AG04449 (cell line): Measurements from ENCODE around the gene SIRT4.

Experiments
- CTCF ChIA-PET: fragments of 350-600 bp; formaldehyde crosslinking; extraction: SDS; loops from one replicate; lab custom pipeline; 2021; ENCODE audit warnings: antibody characterized with exemption; lab: Yijun Ruan, JAX
- POLR2A ChIA-PET: fragments of 400-600, 350-600 bp; formaldehyde crosslinking; extraction: SDS; loops from one replicate; lab custom pipeline; 2020; ENCODE audit warnings: antibody characterized with exemption, inconsistent platforms; lab: Yijun Ruan, JAX
- DNase-seq: peaks from one replicate; pipeline ENCODE4 v3.0.0-alpha.2; 2010; ENCODE audit warnings: low read depth, low spot score
- H3K4me3 ChIP-seq: 2 replicates; pipeline ENCODE4 v1.5.1; 2011; ENCODE audit warnings: low read depth, mild to moderate bottlenecking, control low read depth, low read length
- TF ChIP-seq, protein P1 (sequence below): IDR thresholded peaks from one replicate; pipeline ENCODE4 v1.5.1; 2011; ENCODE audit warnings: mild to moderate bottlenecking, moderate library complexity, low read length, control low read depth, inconsistent platforms; ENCODE audit not compliant: insufficient read depth; ENCODE audit errors: missing control alignments

SIRT4 gene

GRCh38 chr12:120259418-120260202, 42.5 kb upstream of the SIRT4 start:
- no peak for DNase-seq
- no peak overlapping the region for H3K4me3 ChIP-seq
- TF ChIP-seq, protein P1, sequence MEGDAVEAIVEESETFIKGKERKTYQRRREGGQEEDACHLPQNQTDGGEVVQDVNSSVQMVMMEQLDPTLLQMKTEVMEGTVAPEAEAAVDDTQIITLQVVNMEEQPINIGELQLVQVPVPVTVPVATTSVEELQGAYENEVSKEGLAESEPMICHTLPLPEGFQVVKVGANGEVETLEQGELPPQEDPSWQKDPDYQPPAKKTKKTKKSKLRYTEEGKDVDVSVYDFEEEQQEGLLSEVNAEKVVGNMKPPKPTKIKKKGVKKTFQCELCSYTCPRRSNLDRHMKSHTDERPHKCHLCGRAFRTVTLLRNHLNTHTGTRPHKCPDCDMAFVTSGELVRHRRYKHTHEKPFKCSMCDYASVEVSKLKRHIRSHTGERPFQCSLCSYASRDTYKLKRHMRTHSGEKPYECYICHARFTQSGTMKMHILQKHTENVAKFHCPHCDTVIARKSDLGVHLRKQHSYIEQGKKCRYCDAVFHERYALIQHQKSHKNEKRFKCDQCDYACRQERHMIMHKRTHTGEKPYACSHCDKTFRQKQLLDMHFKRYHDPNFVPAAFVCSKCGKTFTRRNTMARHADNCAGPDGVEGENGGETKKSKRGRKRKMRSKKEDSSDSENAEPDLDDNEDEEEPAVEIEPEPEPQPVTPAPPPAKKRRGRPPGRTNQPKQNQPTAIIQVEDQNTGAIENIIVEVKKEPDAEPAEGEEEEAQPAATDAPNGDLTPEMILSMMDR = no peak
- POLR2A ChIA-PET = interaction anchor here (1.2 to 8.1 kb wide), 4 partner anchors 25 to 59 kb away, joined by 3 to 134 read pairs (median 52); partner anchors contain the start of gene RPLP0
- CTCF ChIA-PET = interaction anchor here (0.7 to 26.2 kb wide), 4 partner anchors 9 to 60 kb away, joined by 3 to 1066 read pairs (median 268); partner anchors contain the start of gene RPLP0

GRCh38 chr12:120260607-120261006, 41.5 kb upstream of the SIRT4 start:
- ChIA-PET POLR2A (interaction anchor here (0.7 to 8.1 kb wide), 5 partner anchors 26 to 60 kb away, joined by 4 to 134 read pairs (median 34); partner anchors contain the start of genes RNU4-1, RNU4-2 and RPLP0), CTCF (interaction anchor here (9.5 to 26.2 kb wide), 3 partner anchors 14 to 61 kb away, joined by 125 to 1066 read pairs (median 412); partner anchors contain the start of gene RPLP0)
- TF ChIP-seq, protein P1 = no peak
- no peak for DNase-seq
- H3K4me3 ChIP-seq = no peak overlapping the region

GRCh38 chr12:120261951-120262851, 39.9 kb upstream of the SIRT4 start:
- ChIA-PET CTCF (interaction anchor here (0.7 to 26.2 kb wide), 5 partner anchors 10 to 63 kb away, joined by 3 to 1066 read pairs (median 125); partner anchors contain the start of gene RPLP0), POLR2A (interaction anchor here (0.6 to 8.1 kb wide), 9 partner anchors 15 to 64 kb away, joined by 3 to 134 read pairs (median 6); partner anchors contain the start of genes RNU4-1, RNU4-2 and RPLP0)
- DNase-seq = no peak
- TF ChIP-seq, protein P1 = no peak
- H3K4me3 ChIP-seq = peak overlapping the region; percentile 81

GRCh38 chr12:120262852-120263747, 39.0 kb upstream of the SIRT4 start:
- no peak for DNase-seq
- CTCF ChIA-PET = interaction anchor here (0.7 to 26.2 kb wide), 6 partner anchors 9 to 64 kb away, joined by 3 to 1066 read pairs (median 64); partner anchors contain the start of genes RPLP0 and SIRT4

GRCh38 chr12:120263748-120264085, 38.4 kb upstream of the SIRT4 start:
- H3K4me3 ChIP-seq = peak overlapping the region; percentile 81

More at GRCh38 chr12:120262852-120263747, 39.0 kb upstream of the SIRT4 start:
- TF ChIP-seq, protein P1 = no peak
- POLR2A ChIA-PET = interaction anchor here (0.6 to 8.1 kb wide), 7 partner anchors 19 to 65 kb away, joined by 3 to 134 read pairs (median 6); partner anchors contain the start of genes RNU4-1, RNU4-2 and RPLP0
- H3K4me3 ChIP-seq = peak overlapping the region; percentile 81

More at GRCh38 chr12:120263748-120264085, 38.4 kb upstream of the SIRT4 start:
- ChIA-PET POLR2A (interaction anchor here (0.5 to 8.1 kb wide), 8 partner anchors 20 to 66 kb away, joined by 3 to 134 read pairs (median 6); partner anchors contain the start of genes RNU4-1, RNU4-2 and RPLP0), CTCF (interaction anchor here (0.9 to 26.2 kb wide), 4 partner anchors 17 to 64 kb away, joined by 3 to 1066 read pairs (median 268); partner anchors contain the start of genes RPLP0 and SIRT4)
- TF ChIP-seq, protein P1 = no peak
- DNase-seq = no peak
